ENCODE data around the gene POLR3F.
A peak's percentile ranks its signal among the peaks of the same experiment; 100 is the strongest.
"Not testable (repeated sequence)": the region's sequence is repeated elsewhere in the genome, so short reads cannot be mapped to it uniquely, and the experiment has no call there.

POLR3F gene, protein sequence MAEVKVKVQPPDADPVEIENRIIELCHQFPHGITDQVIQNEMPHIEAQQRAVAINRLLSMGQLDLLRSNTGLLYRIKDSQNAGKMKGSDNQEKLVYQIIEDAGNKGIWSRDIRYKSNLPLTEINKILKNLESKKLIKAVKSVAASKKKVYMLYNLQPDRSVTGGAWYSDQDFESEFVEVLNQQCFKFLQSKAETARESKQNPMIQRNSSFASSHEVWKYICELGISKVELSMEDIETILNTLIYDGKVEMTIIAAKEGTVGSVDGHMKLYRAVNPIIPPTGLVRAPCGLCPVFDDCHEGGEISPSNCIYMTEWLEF

GRCh38 chr20:18466894-18467730, at the start of gene POLR3F, which contains the start of gene DZANK1:
TSS of gene POLR3F (plus strand) at chr20:18467390. CDS start at chr20:18467507, 117 bp downstream.
TSS of gene DZANK1 (minus strand) at chr20:18467030. CDS start at chr20:18465358, 1,672 bp downstream.
- peak; percentile 72 for FAIRE-seq

DNA sequence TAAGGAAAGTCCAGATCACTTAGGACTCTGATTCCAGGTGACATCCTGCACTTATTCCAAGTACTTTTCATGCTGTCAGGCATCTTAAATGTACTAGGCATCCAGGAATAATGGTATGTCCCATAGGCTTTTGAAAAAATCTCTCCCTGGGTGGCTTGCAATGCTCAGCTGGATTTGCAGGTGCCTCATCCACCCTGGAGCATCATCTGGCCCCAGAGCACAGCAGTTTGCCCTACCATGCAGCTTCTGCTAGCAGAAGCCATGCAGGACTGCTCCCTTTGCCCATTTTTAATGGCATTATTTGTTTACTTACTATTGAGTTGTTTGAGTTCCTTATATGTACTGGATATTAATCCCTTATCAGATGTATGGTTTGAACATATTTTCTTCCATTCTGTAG, 45.6 kb upstream of the POLR3F start:
- FAIRE-seq = no peak

DNA sequence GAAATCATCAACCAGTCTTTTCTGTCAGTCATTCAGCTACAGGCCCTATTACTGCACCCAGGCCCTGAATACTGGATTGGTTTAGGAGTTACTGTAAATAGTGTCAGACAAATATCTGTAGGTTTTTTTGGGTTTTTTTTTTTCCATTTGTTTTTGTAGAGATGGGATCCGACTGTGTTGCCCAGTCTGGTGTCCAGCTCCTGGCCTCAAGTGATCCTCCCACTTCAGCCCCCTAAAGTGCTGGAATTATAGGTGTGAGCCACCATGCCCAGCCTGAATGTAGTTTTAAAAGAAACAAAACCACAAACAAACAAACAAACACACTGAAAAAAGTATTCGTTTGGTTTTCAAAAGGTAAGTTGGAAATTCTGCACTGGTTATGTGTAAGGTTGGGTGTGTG, 40.0 kb upstream of the POLR3F start:
- no peak for FAIRE-seq

GRCh38 chr20:18428490-18429173, 38.6 kb upstream of the POLR3F start:
- FAIRE-seq = no peak

DNA sequence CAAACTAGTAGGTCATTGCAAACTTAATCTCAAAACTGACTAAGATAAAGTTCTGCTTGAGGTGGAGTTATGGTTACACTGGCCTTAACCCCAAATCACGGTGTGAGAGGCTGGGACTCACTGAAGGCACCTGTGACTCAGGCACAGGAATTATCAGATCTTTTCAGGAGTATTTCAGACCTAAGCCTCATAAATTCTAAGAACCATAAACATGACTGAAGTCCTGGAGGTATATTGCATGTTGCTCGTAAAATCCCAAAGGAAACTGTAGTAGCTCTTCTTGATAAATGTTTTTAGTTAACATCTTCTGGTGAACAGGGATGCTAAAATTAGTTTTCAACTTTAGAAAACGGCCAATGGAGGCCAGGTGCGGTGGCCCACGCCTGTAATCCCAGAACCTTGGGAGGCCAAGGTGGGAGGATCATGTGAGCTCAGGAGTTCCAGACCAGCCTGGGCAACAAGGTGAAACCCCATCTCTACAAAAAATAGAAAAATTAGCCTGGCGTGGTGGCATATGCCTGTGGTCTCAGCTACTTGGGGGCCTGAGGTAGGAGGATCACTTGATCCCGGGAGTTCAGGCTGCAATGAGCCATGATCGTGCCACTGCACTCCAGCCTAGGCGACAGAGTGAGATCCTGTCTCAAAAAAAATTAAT, 36.9 kb upstream of the POLR3F start:
- FAIRE-seq = no peak

GRCh38 chr20:18431206-18431605, 36.0 kb upstream of the POLR3F start:
- FAIRE-seq = no peak

- no peak for FAIRE-seq
These were observed 30.3 kb upstream of the POLR3F start for GRCh38 chr20:18436847-18437246.

- FAIRE-seq = no peak
These were observed 26.8 kb upstream of the POLR3F start for GRCh38 chr20:18440403-18440802.

DNA sequence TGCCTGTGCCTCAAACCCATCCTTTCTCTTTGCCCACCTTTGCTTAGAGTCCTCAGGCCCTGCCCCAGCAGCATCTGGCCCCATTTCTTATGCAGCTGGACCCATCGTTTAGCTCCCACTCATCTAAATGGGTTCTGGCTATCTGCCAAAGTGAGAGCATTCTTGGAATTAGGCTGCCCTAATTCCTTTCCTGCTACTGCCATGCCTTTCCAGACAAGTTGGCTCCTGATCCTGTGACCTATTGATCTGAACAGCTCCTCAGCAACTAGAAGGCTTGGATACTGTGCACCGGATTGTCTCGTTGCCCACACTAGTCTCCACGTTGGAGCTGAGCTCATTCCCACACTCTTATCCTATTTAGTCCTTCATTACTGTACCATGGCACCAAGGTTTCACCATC, 23.3 kb upstream of the POLR3F start:
- FAIRE-seq = no peak

GRCh38 chr20:18456600-18456999, 10.6 kb upstream of the POLR3F start:
- FAIRE-seq = no peak

DNA sequence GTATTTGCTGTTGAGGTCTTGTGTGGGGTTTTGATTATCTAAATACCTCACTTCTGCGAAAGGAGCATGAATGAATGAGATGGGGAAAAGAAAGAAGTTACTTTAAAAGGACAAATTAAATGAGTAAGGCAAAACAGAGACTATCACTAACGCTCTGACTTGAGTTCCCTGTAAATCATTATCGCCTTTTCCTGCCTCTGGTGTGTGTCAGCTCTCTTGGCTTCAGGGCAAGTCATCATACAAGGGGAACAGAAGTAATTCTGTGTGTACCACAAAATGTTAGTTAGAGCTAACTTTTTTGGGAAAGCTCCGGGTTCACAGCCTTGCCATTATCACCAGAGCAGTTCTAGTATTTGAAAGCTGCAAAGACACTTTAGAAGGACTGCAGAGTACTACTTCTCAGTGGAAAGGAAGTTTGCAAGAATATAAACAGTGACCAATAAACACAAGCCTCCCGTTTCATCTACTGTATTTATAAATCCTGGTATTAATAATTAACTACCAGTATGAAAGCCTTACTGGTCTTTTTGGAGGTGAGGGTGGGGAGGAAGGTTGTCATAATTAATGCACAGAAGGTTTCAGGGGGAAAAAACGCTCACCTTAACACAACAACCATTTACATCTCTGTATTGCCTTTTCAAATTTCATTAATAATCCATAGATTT, 1.5 kb upstream of the POLR3F start:
- no peak for FAIRE-seq

DNA sequence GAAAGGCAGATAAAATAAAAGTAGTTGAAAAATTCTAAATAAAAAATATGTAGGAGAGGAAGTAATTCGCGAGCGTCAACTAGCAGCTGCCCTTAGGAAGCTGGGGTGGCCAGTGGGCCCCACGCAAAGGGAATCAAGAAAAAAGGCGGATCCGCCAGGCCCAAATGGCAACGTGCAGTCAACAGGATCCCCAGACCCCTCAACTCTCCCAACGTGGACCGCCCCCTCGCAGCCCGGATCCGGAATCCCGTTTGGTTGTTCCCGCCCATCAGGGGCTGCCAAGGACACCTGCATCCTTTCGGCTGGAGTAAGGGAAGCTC, 656 bp upstream of the POLR3F start:
- FAIRE-seq = no peak

- no peak for FAIRE-seq
These were observed 10.0 kb downstream of the POLR3F start for GRCh38 chr20:18477218-18477617.

DNA sequence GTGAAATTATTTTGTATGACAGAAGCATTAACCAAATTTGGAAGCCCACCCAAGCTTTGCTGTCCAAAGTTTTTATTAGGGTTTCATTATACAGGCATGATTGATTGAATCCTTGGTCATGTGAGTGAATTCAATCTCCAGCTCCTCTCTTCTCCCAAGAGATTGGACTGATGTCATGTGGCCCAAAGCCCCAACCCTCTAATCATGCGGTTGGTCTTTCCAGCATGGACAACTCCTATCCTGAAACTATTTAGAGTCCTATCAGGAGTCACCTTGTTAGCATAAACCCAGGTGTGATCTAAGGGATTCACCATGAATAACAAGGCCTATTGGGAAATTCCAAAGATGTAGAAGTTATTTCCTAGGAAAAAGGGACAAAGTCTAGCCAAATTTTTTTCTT, 10.6 kb downstream of the POLR3F start:
- FAIRE-seq = no peak

DNA sequence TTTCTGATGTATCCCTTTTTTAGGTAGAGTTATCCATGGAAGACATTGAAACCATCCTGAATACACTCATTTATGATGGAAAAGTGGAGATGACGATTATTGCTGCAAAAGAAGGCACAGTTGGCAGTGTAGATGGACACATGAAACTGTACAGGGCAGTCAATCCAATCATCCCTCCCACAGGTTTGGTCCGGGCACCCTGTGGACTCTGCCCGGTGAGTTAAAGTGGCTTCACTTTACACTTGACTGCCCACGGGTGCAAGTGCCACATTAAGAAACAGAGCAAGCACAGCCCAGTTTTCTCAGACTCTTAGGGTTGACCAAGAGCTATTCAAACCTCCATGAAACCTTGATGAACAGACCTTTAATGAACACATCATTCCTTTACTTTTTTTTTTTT, 14.4 kb downstream of the POLR3F start:
- FAIRE-seq = no peak

GRCh38 chr20:18488301-18488700, 21.1 kb downstream of the POLR3F start:
- no peak for FAIRE-seq

DNA sequence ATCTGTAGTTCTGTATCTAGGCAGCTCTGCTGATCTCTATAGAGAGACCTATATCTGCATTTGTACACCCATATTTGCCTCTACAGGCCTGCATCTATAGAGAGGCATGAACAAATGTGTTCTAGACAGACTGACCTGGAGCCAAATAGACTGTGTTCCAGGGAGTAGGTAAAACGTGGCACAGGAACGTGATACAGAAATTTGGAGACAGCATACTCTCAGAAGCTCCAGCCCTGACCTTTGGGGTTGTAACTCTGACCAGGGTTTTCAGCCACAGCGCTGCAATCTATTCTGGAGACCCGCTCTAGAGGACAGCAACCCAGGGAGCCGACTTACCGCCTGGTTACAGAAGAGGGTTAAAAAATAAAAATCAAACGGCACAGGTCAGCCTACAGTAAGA, 28.9 kb downstream of the POLR3F start:
- no peak for FAIRE-seq

DNA sequence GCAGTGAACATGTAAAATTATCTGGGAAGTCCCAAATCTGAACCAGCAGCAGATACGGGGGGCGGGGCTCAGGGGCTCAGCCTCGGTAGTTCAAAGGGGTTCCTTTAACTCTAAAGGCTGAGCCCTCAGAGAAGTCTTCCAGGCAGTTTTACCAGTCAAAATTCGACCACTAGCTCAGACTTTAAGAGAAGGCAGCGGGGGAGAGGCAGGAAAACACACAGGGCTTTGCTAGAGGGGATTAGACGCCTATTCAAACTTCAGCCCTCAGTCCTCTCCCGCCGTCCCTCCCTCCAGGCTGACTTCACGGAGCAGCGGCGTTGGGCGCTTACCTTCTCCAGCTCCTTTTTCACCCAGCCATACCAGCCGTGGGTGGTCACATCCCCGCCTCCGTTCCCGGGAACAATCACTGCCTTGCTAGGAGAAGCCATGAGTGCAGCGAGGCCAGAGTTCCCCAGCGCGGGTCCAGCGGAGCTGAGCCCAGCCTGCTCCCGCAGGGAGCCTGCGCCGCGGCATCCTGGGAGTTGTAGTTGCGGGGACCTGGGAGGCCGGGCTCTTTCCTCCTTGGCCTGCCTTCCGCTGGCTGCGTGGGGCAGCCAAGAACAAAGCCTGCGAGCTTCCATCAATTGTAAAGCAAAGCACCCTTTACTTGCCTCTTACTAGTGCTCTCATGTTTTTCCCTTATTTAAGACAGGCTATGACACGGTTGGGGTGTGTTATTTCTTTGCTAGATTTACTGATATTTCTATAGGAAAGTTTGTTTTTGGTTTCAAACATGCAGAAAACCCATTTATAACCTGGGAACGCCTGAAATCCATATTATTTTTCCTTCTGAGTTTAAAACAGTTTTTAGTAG, 29.8 kb downstream of the POLR3F start, which contains the start of gene RBBP9:
Gene RBBP9, minus strand, starts transcription at position 486 of the 853 bp plus-strand sequence. Its CDS starts 58 bp downstream, at position 428.
- no peak for FAIRE-seq

- FAIRE-seq = no peak
These were observed 30.4 kb downstream of the POLR3F start for GRCh38 chr20:18497603-18498002.

GRCh38 chr20:18501672-18502071, 34.5 kb downstream of the POLR3F start:
- not testable (repeated sequence) for FAIRE-seq

- FAIRE-seq = no peak
These were observed 37.4 kb downstream of the POLR3F start for GRCh38 chr20:18504479-18505060.

Data from endometrium (tissue), 2 donors.